Stimulated activated naive B cell treated with anti-CD40 and anti-IgM and Interleukin-4, amounts not matched to agents 10 μg/mL and 1 μg/mL and 100 μg/mL, for 72 hours (primary cell): ENCODE measurements around the gene GLRX5.
"Not testable (repeated sequence)": the region's sequence is repeated elsewhere in the genome, so short reads cannot be mapped to it uniquely, and the experiment has no call there.

Source experiments
- ATAC-seq, 2 donors: fragments of 150-1000 bp; cut with Tn5 transposase; replicated peaks; 2 replicates each; pipeline ENCODE4 v1.10.0; 2021; ENCODE audit warnings: moderate library complexity in 1 of 2
- DNase-seq: peaks from one replicate; pipeline ENCODE4 v3.0.0; 2021
- H3K27ac Mint-ChIP-seq: one replicate; pipeline ENCODE4 v1.8.0; 2022; ENCODE audit warnings: mild to moderate bottlenecking, mixed read lengths
- H3K27me3 Mint-ChIP-seq, 2 donors: one replicate each; pipeline ENCODE4 v1.8.0; 2022; ENCODE audit warnings: mixed read lengths in 2 of 2
- H3K36me3 Mint-ChIP-seq, 2 donors: one replicate each; pipeline ENCODE4 v1.8.0; 2022; ENCODE audit warnings: mixed read lengths in 2 of 2, mild to moderate bottlenecking in 1 of 2
- H3K4me1 Mint-ChIP-seq, 2 donors: one replicate each; pipeline ENCODE4 v1.8.0; 2022; ENCODE audit warnings: mixed read lengths in 2 of 2, mild to moderate bottlenecking in 1 of 2
- H3K4me3 Mint-ChIP-seq, 2 donors: one replicate each; pipeline ENCODE4 v1.8.0; 2022; ENCODE audit warnings: mild to moderate bottlenecking in 2 of 2, mixed read lengths in 2 of 2, moderate library complexity in 1 of 2
- H3K9me3 Mint-ChIP-seq, 2 donors: one replicate each; pipeline ENCODE4 v1.8.0; 2022; ENCODE audit warnings: mixed read lengths in 2 of 2, mild to moderate bottlenecking in 1 of 2

Gene GLRX5

GRCh38 chr14:95504135-95505029 is 30.5 kb upstream of the GLRX5 start:
- peak; percentile 58 to 65 for ATAC-seq
- Mint-ChIP-seq H3K4me3 (peak overlapping the region; percentile 4 to 59), H3K36me3 (peaks cover 31 to 52% of the 10 kb centered on the region in 2 donors), H3K4me1 (peaks cover 56 to 94% of the 10 kb centered on the region in 2 donors), H3K27me3 (no peaks in the 10 kb centered on the region), H3K27ac (peak overlapping the region; percentile 90), H3K9me3 (no peaks in the 10 kb centered on the region)
- no peak for DNase-seq

- H3K9me3 Mint-ChIP-seq: no peaks in the 10 kb centered on the region
- H3K27me3 Mint-ChIP-seq: no peaks in the 10 kb centered on the region
- ATAC-seq: peak; percentile 26 to 30
- H3K4me3 Mint-ChIP-seq: no peak overlapping the region
- peaks cover 61 to 94% of the 10 kb centered on the region in 2 donors for H3K4me1 Mint-ChIP-seq
- H3K27ac Mint-ChIP-seq: no peak overlapping the region
- peaks cover 33 to 52% of the 10 kb centered on the region in 2 donors for H3K36me3 Mint-ChIP-seq
- no peak for DNase-seq
Measured at GRCh38 chr14:95505030-95505589, 29.7 kb upstream of the GLRX5 start.

GRCh38 chr14:95507174-95507573 is 27.7 kb upstream of the GLRX5 start:
- DNase-seq: no peak
- no peaks in the 10 kb centered on the region for H3K27me3 Mint-ChIP-seq
- no peak overlapping the region for H3K27ac Mint-ChIP-seq

GRCh38 chr14:95507701-95508103 is 27.1 kb upstream of the GLRX5 start:
- Mint-ChIP-seq H3K27ac (peak overlapping the region; percentile 67), H3K36me3 (peaks cover 23 to 40% of the 10 kb centered on the region in 2 donors), H3K4me1 (peaks cover 55 to 90% of the 10 kb centered on the region in 2 donors), H3K9me3 (no peaks in the 10 kb centered on the region), H3K27me3 (no peaks in the 10 kb centered on the region), H3K4me3 (no peak overlapping the region)
- peak; percentile 44 to 58 for ATAC-seq
- DNase-seq: no peak

More at GRCh38 chr14:95507174-95507573, 27.7 kb upstream of the GLRX5 start:
- Mint-ChIP-seq H3K4me3 (peak overlapping the region in 1 of 2 donors; percentile 46), H3K36me3 (peaks cover 26 to 45% of the 10 kb centered on the region in 2 donors), H3K9me3 (no peaks in the 10 kb centered on the region), H3K4me1 (peaks cover 59 to 96% of the 10 kb centered on the region in 2 donors)
- no peak for ATAC-seq

GRCh38 chr14:95508377-95508776 is 26.5 kb upstream of the GLRX5 start:
- ATAC-seq (no peak), DNase-seq (no peak)
- Mint-ChIP-seq H3K4me3 (no peak overlapping the region), H3K9me3 (no peaks in the 10 kb centered on the region), H3K27ac (peak overlapping the region; percentile 4), H3K36me3 (peaks cover 23 to 45% of the 10 kb centered on the region in 2 donors), H3K27me3 (no peaks in the 10 kb centered on the region), H3K4me1 (peaks cover 57 to 90% of the 10 kb centered on the region in 2 donors)

- no peak for DNase-seq
- Mint-ChIP-seq H3K9me3 (no peaks in the 10 kb centered on the region), H3K36me3 (peaks cover 19 to 41% of the 10 kb centered on the region in 2 donors), H3K27me3 (no peaks in the 10 kb centered on the region), H3K4me3 (peak overlapping the region; percentile 9 to 19), H3K4me1 (peaks cover 53 to 90% of the 10 kb centered on the region in 2 donors), H3K27ac (peak overlapping the region; percentile 37)
- ATAC-seq: no peak
Measured at GRCh38 chr14:95509495-95509894, 25.4 kb upstream of the GLRX5 start.

- H3K27ac Mint-ChIP-seq: not testable (repeated sequence)
Measured at GRCh38 chr14:95510344-95510743, 24.5 kb upstream of the GLRX5 start.

GRCh38 chr14:95510804-95511203 is 24.0 kb upstream of the GLRX5 start:
- Mint-ChIP-seq H3K36me3 (peaks cover 17 to 37% of the 10 kb centered on the region in 2 donors), H3K9me3 (no peaks in the 10 kb centered on the region), H3K27me3 (no peaks in the 10 kb centered on the region), H3K4me1 (peaks cover 51 to 90% of the 10 kb centered on the region in 2 donors), H3K27ac (no peak overlapping the region), H3K4me3 (no peak overlapping the region)
- ATAC-seq (no peak), DNase-seq (no peak)

More at GRCh38 chr14:95510344-95510743, 24.5 kb upstream of the GLRX5 start:
- DNase-seq, H3K27me3 Mint-ChIP-seq, H3K9me3 Mint-ChIP-seq, ATAC-seq: not testable (repeated sequence)
- H3K36me3 Mint-ChIP-seq: peaks cover 17 to 38% of the 10 kb centered on the region in 2 donors
- H3K4me1 Mint-ChIP-seq: peaks cover 54 to 90% of the 10 kb centered on the region in 2 donors
- peak overlapping the region in 1 of 2 donors; percentile 58 for H3K4me3 Mint-ChIP-seq

- H3K4me3 Mint-ChIP-seq: no peak overlapping the region
- peaks cover 47 to 85% of the 10 kb centered on the region in 2 donors for H3K4me1 Mint-ChIP-seq
Measured at GRCh38 chr14:95511687-95512086, 23.2 kb upstream of the GLRX5 start.

GRCh38 chr14:95513291-95513690 is 21.6 kb upstream of the GLRX5 start:
- Mint-ChIP-seq H3K4me3 (no peak overlapping the region), H3K36me3 (peaks cover 7 to 27% of the 10 kb centered on the region in 2 donors), H3K27ac (no peak overlapping the region), H3K9me3 (no peaks in the 10 kb centered on the region), H3K4me1 (peaks cover 53 to 85% of the 10 kb centered on the region in 2 donors), H3K27me3 (no peaks in the 10 kb centered on the region)
- no peak for ATAC-seq
- DNase-seq: no peak

More at GRCh38 chr14:95511687-95512086, 23.2 kb upstream of the GLRX5 start:
- Mint-ChIP-seq H3K36me3 (peaks cover 15 to 33% of the 10 kb centered on the region in 2 donors), H3K27ac (peak overlapping the region; percentile 73), H3K9me3 (no peaks in the 10 kb centered on the region), H3K27me3 (no peaks in the 10 kb centered on the region)
- no peak for ATAC-seq
- no peak for DNase-seq

GRCh38 chr14:95514131-95515079 is 20.4 kb upstream of the GLRX5 start:
- DNase-seq (no peak), ATAC-seq (no peak)
- Mint-ChIP-seq H3K4me3 (peak overlapping the region; percentile 88 to 91), H3K27me3 (no peaks in the 10 kb centered on the region), H3K4me1 (peaks cover 57 to 85% of the 10 kb centered on the region in 2 donors), H3K27ac (peak overlapping the region; percentile 84), H3K9me3 (no peaks in the 10 kb centered on the region), H3K36me3 (peaks cover 5 to 20% of the 10 kb centered on the region in 2 donors)

- H3K27me3 Mint-ChIP-seq: no peaks in the 10 kb centered on the region
- no peaks in the 10 kb centered on the region for H3K9me3 Mint-ChIP-seq
- H3K4me3 Mint-ChIP-seq: peak overlapping the region; percentile 88 to 91
- ATAC-seq: no peak
- peak overlapping the region; percentile 84 for H3K27ac Mint-ChIP-seq
- H3K4me1 Mint-ChIP-seq: peaks cover 56 to 85% of the 10 kb centered on the region in 2 donors
- no peak for DNase-seq
- peaks cover 3 to 17% of the 10 kb centered on the region in 2 donors for H3K36me3 Mint-ChIP-seq
Measured at GRCh38 chr14:95515080-95515489, 19.8 kb upstream of the GLRX5 start.

GRCh38 chr14:95515596-95516552 is 19.0 kb upstream of the GLRX5 start:
- ATAC-seq (peak; percentile 88 to 92), DNase-seq (peak; percentile 93)
- Mint-ChIP-seq H3K9me3 (no peaks in the 10 kb centered on the region), H3K4me1 (peaks cover 54 to 83% of the 10 kb centered on the region in 2 donors), H3K36me3 (peaks cover 2 to 14% of the 10 kb centered on the region in 2 donors), H3K4me3 (peak overlapping the region; percentile 88 to 91), H3K27me3 (no peaks in the 10 kb centered on the region), H3K27ac (peak overlapping the region; percentile 89)
